Tibial artery (tissue), 4 donors: ENCODE data around the gene ATP1A3.

ENCODE experiments used
- DNase-seq, 2 donors: peaks; one replicate each; pipeline ENCODE4 v3.0.0-alpha.2; 2019
- H3K27ac ChIP-seq, 2 donors: fragments of 200-600 bp; sonication (generic) in 1 of 2; 1 replicate in 1 of 2; 2 replicates in 1 of 2; pipeline ENCODE4 v1.5.1; 2018 to 2019; ENCODE audit warnings: mild to moderate bottlenecking in 1 of 2
- H3K27me3 ChIP-seq, 2 donors: fragments of 200-600 bp; sonication (generic) in 1 of 2; one replicate each; pipeline versions ENCODE4 v1.5.1 to v1.6.0; 2016 to 2019
- H3K36me3 ChIP-seq, 3 donors: fragments of 200-600 bp; sonication (generic) in 2 of 3; one replicate each; pipeline ENCODE4 v1.5.1; 2016 to 2019; ENCODE audit warnings: mild to moderate bottlenecking in 2 of 3
- H3K4me1 ChIP-seq, 4 donors: fragments of 200-600 bp; sonication (generic) in 2 of 4; 1 replicate in 3 of 4; 2 replicates in 1 of 4; pipeline ENCODE4 v1.5.1; 2016 to 2019
- H3K4me3 ChIP-seq, 2 donors: fragments of 200-600 bp; sonication (generic) in 1 of 2; 1 replicate in 1 of 2; 2 replicates in 1 of 2; pipeline ENCODE4 v1.5.1; 2018 to 2019; ENCODE audit warnings: mild to moderate bottlenecking in 2 of 2
- H3K9me3 ChIP-seq, 3 donors: fragments of 200-600 bp; sonication (generic) in 1 of 3; one replicate each; pipeline ENCODE4 v1.5.1; 2016 to 2019
- CTCF ChIP-seq, 2 experiments: fragments of 200-600 bp in 1 of 2; fragments of 450-650 bp in 1 of 2; IDR thresholded peaks; one replicate each; pipeline ENCODE4 v1.5.1; 2017 to 2019; ENCODE audit warnings: antibody characterized with exemption in 2 of 2, mild to moderate bottlenecking in 1 of 2, moderate library complexity in 1 of 2
- intact Hi-C: fragments of 100-400 bp; cut with DNase I; formaldehyde crosslinking; loops from one replicate; pipeline ENCODE4 v1.15.0; 2023; ENCODE audit warnings: low total_unique reads

Gene ATP1A3

GRCh38 chr19:41937525-41938468 is 56.2 kb downstream of the ATP1A3 start:
- Histone ChIP-seq H3K9me3 (no peaks in the 10 kb centered on the region), H3K36me3 (no peaks in the 10 kb centered on the region), H3K4me1 (peaks cover 0 to 23% (median 16%) of the 10 kb centered on the region in 4 donors), H3K27ac (no peak overlapping the region), H3K27me3 (peaks cover 7 to 79% of the 10 kb centered on the region in 2 donors), H3K4me3 (no peak overlapping the region)
- TF ChIP-seq CTCF (IDR thresholded peaks at IDR 0.05) = no peak
- no peak for DNase-seq
- intact Hi-C loops = no loop called here

- no peak for DNase-seq
- intact Hi-C loops = no loop called here
- no peak overlapping the region for H3K4me3 ChIP-seq
- H3K27ac ChIP-seq = no peak overlapping the region
- H3K27me3 ChIP-seq = peaks cover 10 to 81% of the 10 kb centered on the region in 2 donors
- no peaks in the 10 kb centered on the region for H3K9me3 ChIP-seq
- no peaks in the 10 kb centered on the region for H3K36me3 ChIP-seq
- no peak for TF ChIP-seq CTCF (IDR thresholded peaks at IDR 0.05)
- H3K4me1 ChIP-seq = peaks cover 0 to 23% (median 16%) of the 10 kb centered on the region in 4 donors
These were observed 57.1 kb downstream of the ATP1A3 start for GRCh38 chr19:41936961-41937360.

- no peak overlapping the region for H3K27ac ChIP-seq
- no peak for TF ChIP-seq CTCF (IDR thresholded peaks at IDR 0.05)
- intact Hi-C loops = no loop called here
- peaks cover 0 to 21% (median 16%) of the 10 kb centered on the region in 4 donors for H3K4me1 ChIP-seq
- no peak overlapping the region for H3K4me3 ChIP-seq
- H3K36me3 ChIP-seq = no peaks in the 10 kb centered on the region
- DNase-seq = no peak
- H3K27me3 ChIP-seq = peaks cover 10 to 81% of the 10 kb centered on the region in 2 donors
- H3K9me3 ChIP-seq = no peaks in the 10 kb centered on the region
These were observed 57.6 kb downstream of the ATP1A3 start for GRCh38 chr19:41936416-41936850.

- Histone ChIP-seq H3K27ac (no peak overlapping the region), H3K27me3 (peaks cover 10 to 81% of the 10 kb centered on the region in 2 donors), H3K36me3 (no peaks in the 10 kb centered on the region), H3K9me3 (no peaks in the 10 kb centered on the region), H3K4me3 (no peak overlapping the region), H3K4me1 (peaks cover 0 to 16% (median 12%) of the 10 kb centered on the region in 4 donors)
- intact Hi-C loops = no loop called here
- no peak for DNase-seq
- TF ChIP-seq CTCF (IDR thresholded peaks at IDR 0.05) = no peak
These were observed 58.1 kb downstream of the ATP1A3 start for GRCh38 chr19:41935760-41936415.

GRCh38 chr19:41934849-41935374 is 59.1 kb downstream of the ATP1A3 start:
- peak; percentile 64 to 72 for TF ChIP-seq CTCF (IDR thresholded peaks at IDR 0.05)
- DNase-seq = peak in 1 of 2 donors; percentile 59
- H3K36me3 ChIP-seq = no peaks in the 10 kb centered on the region
- H3K27me3 ChIP-seq = peaks cover 3 to 81% of the 10 kb centered on the region in 2 donors
- no peak overlapping the region for H3K4me3 ChIP-seq
- intact Hi-C loops = no loop called here
- H3K4me1 ChIP-seq = peaks cover 0 to 6% (median 3%) of the 10 kb centered on the region in 4 donors
- H3K9me3 ChIP-seq = no peaks in the 10 kb centered on the region
- H3K27ac ChIP-seq = no peak overlapping the region
